Measurements from ENCODE around the gene BMAL2.

Gene BMAL2

DNA sequence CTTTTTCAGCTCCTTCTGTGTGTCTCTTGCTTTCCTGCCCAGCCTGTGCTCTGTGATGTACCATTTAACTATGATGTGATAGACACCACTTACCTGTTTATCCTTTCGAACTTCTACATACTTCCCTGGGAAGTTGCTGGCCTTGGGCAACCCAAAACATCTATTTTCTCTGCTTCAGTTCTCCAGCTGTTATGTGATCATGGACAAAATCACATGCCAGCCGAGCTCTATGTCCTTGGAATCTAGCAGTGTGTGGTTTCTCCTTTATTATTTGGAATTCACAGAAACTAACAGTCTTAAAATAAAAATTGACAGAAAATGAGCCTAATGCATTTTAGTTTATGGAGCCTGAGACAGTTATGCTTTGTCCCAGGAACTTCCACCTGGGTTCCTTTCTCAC, 22.9 kb downstream of the BMAL2 start:
- Histone ChIP-seq H3K4me3 (ENCODE audit: low read depth, low read length) (no peak overlapping the region), H3K4me2 (ENCODE audit: low read length) (no peak overlapping the region), H2AFZ (no peak overlapping the region), H3K9me3 (ENCODE audit: control insufficient read depth, low read length) (no peaks in the 10 kb centered on the region), H3K9ac (no peak overlapping the region), H3K79me2 (no peaks in the 10 kb centered on the region), H3K36me3 (ENCODE audit: control insufficient read depth, insufficient read depth, low read length) (no peaks in the 10 kb centered on the region), H3K27ac (no peak overlapping the region), H3K27me3 (ENCODE audit: control insufficient read depth, insufficient read depth, low read length) (no peaks in the 10 kb centered on the region), H3K4me1 (no peaks in the 10 kb centered on the region)
- TF ChIP-seq CTCF (IDR thresholded peaks at IDR 0.05): no peak

GRCh38 chr12:27355979-27356378, 23.3 kb downstream of the BMAL2 start:
- TF ChIP-seq CTCF (IDR thresholded peaks at IDR 0.05): no peak
- Histone ChIP-seq H3K27me3 (ENCODE audit: control insufficient read depth, insufficient read depth, low read length) (no peaks in the 10 kb centered on the region), H3K9me3 (ENCODE audit: control insufficient read depth, low read length) (no peaks in the 10 kb centered on the region), H3K79me2 (no peaks in the 10 kb centered on the region), H3K27ac (no peak overlapping the region), H3K36me3 (ENCODE audit: control insufficient read depth, insufficient read depth, low read length) (no peaks in the 10 kb centered on the region), H3K4me3 (ENCODE audit: low read depth, low read length) (no peak overlapping the region), H3K9ac (no peak overlapping the region), H2AFZ (no peak overlapping the region), H3K4me1 (no peaks in the 10 kb centered on the region), H3K4me2 (ENCODE audit: low read length) (no peak overlapping the region)

DNA sequence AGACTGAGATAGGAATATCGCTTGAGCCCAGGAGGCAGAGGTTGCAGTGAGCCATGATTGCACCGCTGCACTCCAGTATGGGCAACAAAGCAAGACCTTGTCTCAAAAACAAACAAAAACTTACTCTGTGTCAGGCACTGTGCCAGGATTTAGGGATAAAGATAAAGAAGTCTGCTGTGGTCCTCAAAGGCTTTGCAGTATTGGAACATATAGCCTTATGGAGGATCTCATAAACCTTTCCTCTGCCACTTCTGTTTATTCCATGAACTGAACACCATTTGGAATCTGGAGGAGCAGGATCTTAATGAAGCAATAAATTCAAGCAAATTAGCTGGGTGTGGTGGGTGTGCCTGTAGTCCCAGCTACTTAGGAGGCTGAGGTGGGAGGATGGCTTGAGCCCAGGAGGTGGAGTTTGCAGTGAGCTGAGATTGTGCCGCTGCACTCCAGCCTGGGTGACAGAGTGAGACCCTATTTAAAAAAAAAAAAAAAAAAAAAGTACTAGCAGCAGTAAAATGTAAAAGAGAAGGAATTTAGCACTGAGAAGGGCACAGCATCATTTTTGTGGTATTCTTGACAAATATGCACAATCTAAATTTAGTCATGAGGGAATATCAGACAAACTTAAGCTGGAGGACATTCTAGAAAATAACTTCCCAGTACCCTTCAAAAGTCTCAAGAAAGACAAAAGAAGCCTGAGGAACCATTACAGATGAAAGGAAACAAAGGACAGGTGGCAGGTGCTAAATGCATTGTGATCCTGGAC, 27.1 kb downstream of the BMAL2 start:
- TF ChIP-seq CTCF (IDR thresholded peaks at IDR 0.05): no peak
- Histone ChIP-seq H3K9ac (no peak overlapping the region), H3K4me2 (ENCODE audit: low read length) (no peak overlapping the region), H3K36me3 (ENCODE audit: control insufficient read depth, insufficient read depth, low read length) (no peaks in the 10 kb centered on the region), H3K9me3 (ENCODE audit: control insufficient read depth, low read length) (no peaks in the 10 kb centered on the region), H3K4me1 (no peaks in the 10 kb centered on the region), H3K27ac (no peak overlapping the region), H3K79me2 (no peaks in the 10 kb centered on the region), H2AFZ (no peak overlapping the region), H3K27me3 (ENCODE audit: control insufficient read depth, insufficient read depth, low read length) (no peaks in the 10 kb centered on the region), H3K4me3 (ENCODE audit: low read depth, low read length) (no peak overlapping the region)

DNA sequence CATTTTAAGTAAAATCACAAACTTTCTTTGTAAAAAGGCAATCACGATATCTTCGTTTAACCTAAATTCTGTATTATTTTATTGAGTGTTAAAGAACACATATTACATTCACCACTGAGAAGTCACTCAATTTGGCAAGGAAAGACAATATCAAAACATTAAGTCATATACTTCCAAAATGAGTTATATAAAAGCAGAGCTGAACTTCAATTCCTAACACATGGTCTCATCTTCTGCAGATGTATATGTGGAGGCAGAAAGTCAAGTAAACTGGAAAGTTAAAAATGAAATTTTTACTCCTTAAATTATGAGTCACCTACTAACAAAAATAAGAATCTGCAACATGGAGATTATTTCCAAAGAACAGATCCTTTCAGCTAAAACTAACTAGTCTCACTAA, 28.7 kb downstream of the BMAL2 start:
- Histone ChIP-seq H3K4me1 (no peaks in the 10 kb centered on the region), H3K27me3 (ENCODE audit: control insufficient read depth, insufficient read depth, low read length) (no peaks in the 10 kb centered on the region), H3K9ac (no peak overlapping the region), H3K4me2 (ENCODE audit: low read length) (no peak overlapping the region), H3K36me3 (ENCODE audit: control insufficient read depth, insufficient read depth, low read length) (no peaks in the 10 kb centered on the region), H3K27ac (no peak overlapping the region), H3K4me3 (ENCODE audit: low read depth, low read length) (no peak overlapping the region), H3K9me3 (ENCODE audit: control insufficient read depth, low read length) (no peaks in the 10 kb centered on the region), H2AFZ (no peak overlapping the region), H3K79me2 (no peaks in the 10 kb centered on the region)
- no peak for TF ChIP-seq CTCF (IDR thresholded peaks at IDR 0.05)

DNA sequence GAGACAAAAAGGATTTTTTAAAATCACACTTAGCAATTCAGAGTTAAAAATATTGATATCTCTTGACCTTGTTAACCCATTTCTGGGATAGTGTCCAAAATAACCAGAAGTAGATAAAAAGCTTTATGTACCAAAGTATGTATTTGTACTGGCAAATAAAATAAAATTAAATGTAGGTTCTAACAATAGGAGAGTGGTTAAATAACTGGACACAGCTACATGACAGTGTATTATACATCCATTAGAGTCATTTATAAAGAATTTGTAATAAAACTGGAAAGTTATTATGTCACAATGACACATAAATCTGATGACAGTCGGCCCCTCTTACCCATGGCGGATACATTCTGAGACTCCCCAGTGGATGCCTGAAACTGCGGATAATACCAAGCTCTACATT, 34.0 kb downstream of the BMAL2 start:
- no peaks in the 10 kb centered on the region for H3K4me1 ChIP-seq
- no peaks in the 10 kb centered on the region for H3K9me3 ChIP-seq (ENCODE audit: control insufficient read depth, low read length)

More for the DNA sequence above, 34.0 kb downstream of the BMAL2 start:
- Histone ChIP-seq H3K36me3 (ENCODE audit: control insufficient read depth, insufficient read depth, low read length) (no peaks in the 10 kb centered on the region), H3K4me2 (ENCODE audit: low read length) (no peak overlapping the region), H3K9ac (no peak overlapping the region), H3K79me2 (no peaks in the 10 kb centered on the region), H3K4me3 (ENCODE audit: low read depth, low read length) (no peak overlapping the region), H2AFZ (no peak overlapping the region), H3K27ac (no peak overlapping the region), H3K27me3 (ENCODE audit: control insufficient read depth, insufficient read depth, low read length) (no peaks in the 10 kb centered on the region)
- TF ChIP-seq CTCF (IDR thresholded peaks at IDR 0.05): no peak

All from parathyroid adenoma (tissue), 2 donors.